T-helper 1 cell (primary cell): ENCODE results near the gene COX4I2.
"Not testable (repeated sequence)": the region's sequence is repeated elsewhere in the genome, so short reads cannot be mapped to it uniquely, and the experiment has no call there.

Experiments used
- DNase-seq, 5 donors: peaks; one replicate each; pipeline ENCODE4 v3.0.0-alpha.2; 2012 to 2020

The COX4I2 gene

DNA sequence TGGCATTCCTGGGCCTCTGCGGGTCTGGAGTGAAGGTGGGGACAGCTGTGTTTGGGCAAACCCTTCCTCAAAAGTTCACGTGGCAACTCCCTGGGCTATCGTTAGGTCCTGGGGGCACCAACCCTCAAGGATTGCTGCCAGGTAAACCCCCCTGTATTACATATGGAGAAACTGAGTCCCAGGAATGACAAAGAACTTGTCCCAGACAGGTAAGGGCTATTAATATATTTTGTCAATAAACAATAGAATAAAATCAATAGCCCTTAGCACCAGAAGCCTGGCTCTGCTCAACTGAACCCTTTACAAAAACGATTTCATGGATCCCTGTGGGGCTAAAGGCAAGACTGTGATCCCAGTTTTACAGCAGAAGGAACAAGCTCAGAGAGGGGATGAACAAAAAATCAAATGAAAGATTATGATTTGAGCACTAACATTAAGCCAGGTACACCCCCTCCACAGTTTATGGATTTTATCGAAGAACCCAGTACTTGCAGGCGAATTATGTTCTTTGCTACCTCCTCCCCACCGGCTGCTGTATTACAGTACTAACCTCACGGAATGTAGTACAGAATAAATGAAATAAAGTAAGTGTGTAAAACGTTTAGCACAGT is 30.0 kb upstream of the COX4I2 start:
- DNase-seq: no peak

- DNase-seq: no peak
Measured at GRCh38 chr20:31608251-31608945, 29.3 kb upstream of the COX4I2 start.

DNA sequence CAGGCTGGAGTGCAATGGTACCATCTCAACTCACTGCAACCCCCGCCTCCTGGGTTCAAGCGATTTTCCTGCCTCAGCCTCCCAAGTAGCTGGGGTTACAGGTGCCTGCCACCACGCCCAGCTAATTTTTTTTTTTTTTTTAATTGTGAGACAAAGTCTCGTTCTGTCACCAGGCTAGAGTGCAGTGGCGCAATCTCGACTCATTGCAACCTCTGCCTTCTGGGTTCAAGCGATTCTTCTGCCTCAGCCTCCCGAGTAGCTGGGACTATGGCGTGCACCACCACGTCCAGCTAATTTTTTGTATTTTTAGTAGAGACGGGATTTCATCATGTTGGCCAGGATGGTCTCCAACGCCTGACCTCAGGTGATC is 25.5 kb upstream of the COX4I2 start:
- not testable (repeated sequence) for DNase-seq

- no peak for DNase-seq
Measured at GRCh38 chr20:31615416-31615815, 22.3 kb upstream of the COX4I2 start.

DNA sequence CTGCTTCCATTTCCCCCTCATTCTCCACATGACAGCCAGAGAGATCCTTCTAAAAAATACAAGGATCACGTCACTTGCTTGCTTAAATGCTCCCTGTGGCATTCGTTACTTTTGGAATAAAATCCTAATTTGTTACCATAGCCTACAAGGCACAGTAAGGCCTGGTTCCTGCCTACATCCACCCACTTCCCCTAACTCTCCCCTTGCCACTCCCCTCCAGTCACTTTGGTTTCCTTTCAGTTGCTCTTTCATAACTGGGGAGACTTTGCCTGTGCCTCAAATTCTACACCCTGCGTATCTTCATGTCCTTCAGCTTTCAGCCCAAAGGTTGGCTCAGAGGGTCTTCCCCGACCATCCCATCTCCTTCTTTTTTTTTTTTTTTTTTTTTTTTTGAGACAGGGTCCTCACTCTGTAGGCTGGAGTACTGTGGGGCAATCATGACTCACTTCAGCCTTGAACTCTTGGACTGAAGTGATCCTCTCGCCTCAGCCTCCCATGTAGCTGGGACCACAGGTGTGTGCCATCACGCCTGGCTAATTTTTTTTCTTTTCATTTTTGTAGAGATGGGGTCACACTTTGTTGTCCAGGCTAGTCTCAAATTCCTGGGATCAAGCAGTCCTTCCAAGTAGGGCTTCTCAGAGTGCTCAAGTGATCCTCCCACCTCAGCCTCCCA is 20.1 kb upstream of the COX4I2 start:
- peak in 1 of 5 donors; percentile 55 for DNase-seq

DNA sequence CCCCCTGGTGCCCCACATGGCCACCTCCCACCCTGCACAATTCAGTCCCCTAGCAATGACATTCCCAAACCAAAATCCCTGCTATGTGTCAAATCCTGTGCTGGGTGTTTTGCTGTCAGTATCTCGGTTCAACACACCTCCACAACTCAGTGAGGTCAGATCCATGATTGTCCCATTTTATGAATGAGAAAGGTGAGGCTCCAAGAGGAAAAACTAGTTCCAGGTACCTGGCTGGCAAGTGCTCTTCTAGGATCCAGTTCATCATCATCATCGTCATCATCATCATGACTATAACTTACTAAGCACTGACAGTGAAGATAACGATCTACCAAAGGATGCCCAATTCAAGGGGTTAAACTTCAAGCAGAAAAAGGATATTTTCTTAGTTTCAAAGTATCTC is 17.5 kb upstream of the COX4I2 start:
- DNase-seq: no peak

GRCh38 chr20:31623123-31623505 is 14.6 kb upstream of the COX4I2 start:
- DNase-seq: not testable (repeated sequence)

DNA sequence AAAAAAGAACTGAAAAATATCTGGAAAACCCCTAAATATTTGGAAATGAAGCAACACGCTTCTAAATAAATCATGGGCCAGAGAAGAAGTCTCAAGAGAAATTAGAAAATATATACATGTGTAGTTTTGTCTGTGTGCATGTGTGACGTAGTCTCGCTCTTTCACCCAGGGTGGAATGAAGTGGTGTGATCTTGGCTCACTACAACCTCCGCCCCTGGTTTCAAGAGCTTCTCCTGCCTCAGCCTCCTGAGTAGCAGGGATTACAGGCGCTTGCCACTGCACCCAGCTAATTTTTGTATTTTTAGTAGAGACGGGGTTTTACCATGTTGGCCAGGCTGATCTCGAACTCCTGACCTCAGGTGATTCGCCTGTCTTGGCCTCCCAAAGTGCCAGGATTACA is 11.2 kb upstream of the COX4I2 start:
- DNase-seq: not testable (repeated sequence)

DNA sequence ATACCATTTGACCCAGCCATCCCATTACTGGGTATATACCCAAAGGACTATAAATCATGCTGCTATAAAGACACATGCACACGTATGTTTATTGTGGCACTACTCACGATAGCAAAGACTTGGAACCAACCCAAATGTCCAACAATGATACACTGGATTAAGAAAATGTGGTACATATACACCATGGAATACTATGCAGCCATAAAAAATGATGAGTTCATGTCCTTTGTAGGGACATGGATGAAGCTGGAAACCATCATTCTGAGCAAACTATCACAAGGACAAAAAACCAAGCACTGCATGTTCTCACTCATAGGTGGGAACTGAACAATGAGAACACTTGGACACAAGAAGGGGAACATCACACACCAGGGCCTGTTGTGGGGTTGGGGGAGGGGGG is 9.7 kb upstream of the COX4I2 start:
- not testable (repeated sequence) for DNase-seq

DNA sequence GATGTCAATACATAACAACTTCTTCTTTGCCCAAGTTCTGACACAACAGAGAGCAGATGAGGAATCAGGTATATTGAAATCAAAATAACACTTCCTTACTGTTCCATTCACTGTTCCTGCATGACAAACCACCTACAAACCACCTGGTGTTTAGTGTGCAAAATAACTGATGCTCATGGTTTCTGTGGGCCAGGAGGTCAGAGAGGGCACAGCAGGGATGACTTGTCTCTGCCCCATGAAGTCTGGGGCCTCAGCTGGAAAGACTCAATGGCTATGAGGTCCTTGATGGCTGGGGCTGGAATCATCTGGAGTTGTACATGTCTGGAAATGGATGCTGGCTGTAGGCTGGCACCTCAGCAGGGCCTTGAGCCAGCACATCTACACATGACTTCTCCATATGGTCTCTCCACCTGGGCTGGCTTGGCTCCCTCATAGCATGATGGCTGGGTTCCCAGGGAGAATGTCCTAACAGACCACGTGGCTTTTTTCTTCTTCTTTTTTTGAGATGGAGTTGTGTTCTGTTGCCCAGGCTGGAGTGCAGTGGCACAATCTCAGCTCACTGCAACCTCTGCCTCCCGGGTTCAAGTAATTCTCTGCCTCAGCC is 7.4 kb upstream of the COX4I2 start:
- no peak for DNase-seq

DNA sequence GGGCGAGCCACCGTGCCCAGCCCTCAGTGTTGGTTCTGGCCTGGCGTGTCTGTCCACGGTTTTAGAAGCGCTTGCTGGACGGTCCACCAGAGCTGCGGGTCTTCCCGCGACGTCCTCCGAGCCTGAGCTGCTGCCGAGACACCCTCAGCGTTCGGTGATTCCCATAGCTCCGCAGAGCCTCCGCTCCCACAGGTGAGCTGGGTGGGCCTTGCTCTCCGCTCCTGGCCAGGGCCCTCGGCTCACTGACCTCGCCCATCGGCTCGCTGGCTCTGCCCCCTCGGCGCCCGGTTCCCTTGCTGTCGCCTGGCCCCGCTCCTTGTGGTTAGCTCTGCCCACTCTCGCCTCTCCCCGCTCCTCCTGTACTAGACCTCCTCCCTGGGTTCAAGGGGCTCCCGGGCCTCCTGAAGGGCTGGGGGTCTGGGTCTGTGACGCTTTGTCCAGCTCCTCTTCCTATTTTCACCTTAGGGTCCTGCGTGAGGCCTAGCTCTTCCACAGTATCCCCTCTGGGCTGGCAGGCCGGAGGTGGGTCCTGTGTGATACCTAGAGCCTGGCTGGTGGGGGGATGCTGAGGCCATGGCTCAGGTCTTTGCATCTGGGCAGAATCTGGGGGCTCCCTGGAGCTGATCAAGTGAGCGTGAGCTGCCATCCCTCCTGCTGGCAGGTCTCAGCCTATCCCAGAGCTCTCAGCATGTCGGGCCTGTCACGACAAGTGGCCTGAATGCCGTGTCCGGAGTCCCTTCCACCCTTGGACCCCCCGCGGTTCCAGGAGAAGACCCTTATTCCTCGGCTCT is 5.0 kb upstream of the COX4I2 start:
- no peak for DNase-seq

GRCh38 chr20:31633339-31633914 is 4.3 kb upstream of the COX4I2 start:
- no peak for DNase-seq

DNA sequence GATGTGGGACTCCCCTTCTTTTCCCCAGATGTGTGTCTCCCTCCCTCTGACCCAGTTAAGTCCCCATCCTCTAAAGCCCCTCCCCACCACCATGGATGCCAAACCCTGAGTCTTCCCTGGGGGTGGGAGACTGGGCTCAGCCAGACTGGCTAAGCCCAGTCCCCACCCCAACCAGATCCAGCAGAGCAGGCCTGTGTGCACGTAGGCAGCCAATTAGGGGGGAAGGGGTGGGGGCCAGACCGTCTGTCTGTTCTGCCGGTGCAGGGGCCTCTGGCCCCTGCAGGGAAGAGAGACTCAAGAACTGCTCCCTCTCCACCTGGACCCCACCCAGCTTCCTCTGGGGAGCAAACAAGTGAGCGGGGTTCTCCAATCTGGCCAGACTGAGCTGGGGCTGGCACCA is 605 bp downstream of the COX4I2 start:
- no peak for DNase-seq

- DNase-seq: no peak
Measured at GRCh38 chr20:31638816-31639215, 1.1 kb downstream of the COX4I2 start.

GRCh38 chr20:31640259-31640658 is 2.5 kb downstream of the COX4I2 start:
- DNase-seq: no peak

GRCh38 chr20:31641391-31641790 is 3.7 kb downstream of the COX4I2 start:
- DNase-seq: no peak

DNA sequence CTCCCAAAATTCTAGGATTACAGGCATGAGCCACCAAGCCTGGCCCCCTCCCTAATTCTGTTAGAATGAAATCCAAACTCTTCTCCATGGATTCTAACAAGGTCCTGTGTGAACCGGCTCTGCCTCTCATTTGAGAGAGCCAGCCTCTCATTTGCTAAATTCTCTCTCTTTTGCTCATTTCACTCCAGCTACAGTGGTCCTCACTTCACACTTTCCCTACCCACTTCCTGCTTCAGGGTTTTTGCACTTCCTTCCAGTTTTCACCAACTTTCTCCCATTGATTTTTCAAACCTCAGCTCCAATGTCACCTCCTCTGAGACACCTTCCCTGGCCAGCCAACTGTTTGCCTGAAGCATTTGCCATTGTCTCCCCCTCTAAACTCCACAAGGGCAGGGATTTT is 5.1 kb downstream of the COX4I2 start:
- no peak for DNase-seq

GRCh38 chr20:31643522-31643921 is 5.8 kb downstream of the COX4I2 start:
- DNase-seq: no peak

GRCh38 chr20:31644701-31645100 is 7.0 kb downstream of the COX4I2 start:
- no peak for DNase-seq

DNA sequence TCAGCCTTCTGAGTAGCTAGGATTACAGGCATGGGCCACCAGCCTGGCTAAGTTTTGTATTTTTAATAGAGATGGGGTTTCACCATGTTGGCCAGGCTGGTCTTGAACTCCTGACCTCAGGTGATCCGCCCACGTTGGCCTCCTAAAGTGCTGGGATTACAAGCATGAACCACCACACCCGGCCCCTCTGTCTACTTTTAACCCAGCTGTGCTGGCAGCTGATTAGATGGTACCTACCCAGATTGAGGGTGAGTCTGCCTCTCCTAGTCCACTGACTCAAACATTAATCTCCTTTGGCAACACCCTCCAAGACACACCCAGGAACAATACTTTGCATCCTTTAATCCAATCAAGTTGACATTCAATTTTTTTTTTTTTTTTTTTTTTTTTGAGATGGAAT is 10.4 kb downstream of the COX4I2 start:
- not testable (repeated sequence) for DNase-seq

DNA sequence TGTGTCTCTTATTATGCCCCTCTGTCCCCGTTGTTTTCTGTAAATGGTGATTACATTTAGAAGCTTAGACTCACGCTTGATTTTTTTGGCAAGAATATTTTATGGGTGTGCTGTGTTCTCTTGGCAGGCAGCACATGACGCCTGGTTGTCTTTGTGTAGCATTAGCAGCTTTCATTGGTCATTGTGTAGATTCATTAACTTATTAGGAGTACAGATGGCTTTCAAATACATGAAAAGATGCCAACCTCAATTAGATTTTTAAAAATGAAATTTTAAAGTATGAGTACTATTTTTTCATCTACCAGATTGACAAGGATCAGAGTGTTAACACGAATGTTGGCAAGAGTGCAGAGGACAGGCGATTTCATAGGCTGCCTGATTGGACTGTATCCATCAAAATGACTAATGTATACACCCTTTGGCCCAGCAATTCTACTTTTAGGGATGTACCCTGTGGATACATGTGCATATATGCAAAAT is 15.2 kb downstream of the COX4I2 start:
- no peak for DNase-seq

- DNase-seq: no peak
Measured at GRCh38 chr20:31653561-31653960, 15.8 kb downstream of the COX4I2 start.

GRCh38 chr20:31654534-31654933 is 16.8 kb downstream of the COX4I2 start:
- DNase-seq: no peak
